ENCODE data around the gene SSPN. TPM values are rescaled to one million over a fixed set of nuclear protein-coding genes. Genes with fewer than 3 reads are reported as not detected.
A peak's percentile ranks its signal among the peaks of the same experiment; 100 is the strongest.

SSPN gene
- total and polyA plus RNA-seq, 9 of the 15 experiments (the other 6 are each of a cell fraction or from before 2014, with no cell fraction given), result 0.40 TPM; not detected in 8

GRCh38 chr12:26273811-26274210 is 78.4 kb downstream of the SSPN start (continued):
- no peak for TF ChIP-seq NFYB (IDR thresholded peaks at IDR 0.05; ENCODE audit: extremely low read depth, insufficient read length)
- no peak for TF ChIP-seq RHOXF2B (CRISPR knock-in tag; conservative IDR thresholded peaks at IDR 0.05)
- peak; percentile 31; the same call in 1 of the 2 replicates for TF ChIP-seq TAL1 (IDR thresholded peaks at IDR 0.05)
- no peak for TF ChIP-seq ID3 (CRISPR knock-in tag; IDR thresholded peaks at IDR 0.05)
- no peak for TF ChIP-seq ID3 (tag; IDR thresholded peaks at IDR 0.05)
- TF ChIP-seq TCF3 (CRISPR knock-in tag; IDR thresholded peaks at IDR 0.05), result peak; percentile 49; the same call in 1 of the 2 replicates
- TF ChIP-seq NFIC (IDR thresholded peaks at IDR 0.05), result no peak
- TF ChIP-seq PTRF (tag; IDR thresholded peaks at IDR 0.05), result no peak
- TF ChIP-seq ERF (CRISPR knock-in tag; IDR thresholded peaks at IDR 0.05), result 0 out of 2 replicates have a peak, but pooled peaks have one; percentile 51
- TF ChIP-seq ZNF347 (CRISPR knock-in tag; IDR thresholded peaks at IDR 0.05; ENCODE audit: low read depth), result no peak
- no peak for TF ChIP-seq SMARCA5 (IDR thresholded peaks at IDR 0.05)
- TF ChIP-seq HOXB6 (CRISPR knock-in tag; IDR thresholded peaks at IDR 0.05; ENCODE audit: borderline replicate concordance), result no peak
- TF ChIP-seq ZBTB7A (IDR thresholded peaks at IDR 0.05; ENCODE audit: borderline replicate concordance, control insufficient read depth, low read depth, low read length), result 0 out of 2 replicates have a peak, but pooled peaks have one; percentile 18
- 0 out of 4 replicates have a peak, but pooled peaks of 1 of the 2 experiments have one; percentile 2 for TF ChIP-seq RCOR1 (IDR thresholded peaks at IDR 0.05; ENCODE audit: borderline replicate concordance in 1 of 2, low read depth in 2 of 2, low read length in 2 of 2)
- 0 out of 3 replicates have a peak, but pooled peaks of 1 of the 2 experiments have one; percentile 15 for TF ChIP-seq CBX3 (IDR thresholded peaks at IDR 0.05; ENCODE audit: borderline replicate concordance in 1 of 2, low read length in 2 of 2)
- peak; percentile 58 for TF ChIP-seq CBFA2T3 (IDR thresholded peaks at IDR 0.05)
- TF ChIP-seq SMAD4 (CRISPR knock-in tag; conservative IDR thresholded peaks at IDR 0.05), result peak; percentile 36; the same call in 1 of the 2 replicates
- no peak for TF ChIP-seq ESRRB (CRISPR knock-in tag; IDR thresholded peaks at IDR 0.05; ENCODE audit: borderline replicate concordance)
- no peak for TF ChIP-seq MCM5 (IDR thresholded peaks at IDR 0.05; ENCODE audit: low read depth)
- no peak for TF ChIP-seq ZKSCAN8 (CRISPR knock-in tag; IDR thresholded peaks at IDR 0.05)

Data from K562 (cell line).